ENCODE data around the gene PPA1. TPM values are rescaled to one million over a fixed set of nuclear protein-coding genes. Genes with fewer than 3 reads are reported as not detected.

PPA1 gene
- total and polyA plus RNA-seq, 2 donors (not counting 1 experiment from before 2014, with no cell fraction given) = 28.6 to 40.6 TPM

- ChIA-PET POLR2A (no interaction called here), CTCF (interaction anchor here (0.6 to 1.1 kb wide), 2 partner anchors 83 to 169 kb away, joined by 4 to 6 read pairs; no protein-coding TSS in a partner anchor)
- Histone ChIP-seq H3K4me2 (replicated peaks; ENCODE audit: low read depth, low read length, poor library complexity, severe bottlenecking) (no peak overlapping the region), H3K79me2 (ENCODE audit: control insufficient read depth, insufficient read depth, low read length) (no peaks in the 10 kb centered on the region), H4K20me1 (ENCODE audit: control insufficient read depth, insufficient read depth, low read length, poor library complexity, severe bottlenecking) (no peaks in the 10 kb centered on the region), H3K27ac (ENCODE audit: low read length in 2 of 2) (no peak overlapping the region), H3K9ac (ENCODE audit: low read length) (no peak overlapping the region), H3K4me1 (ENCODE audit: control insufficient read depth in 2 of 2, insufficient read depth in 2 of 2, low read length in 2 of 2) (no peaks in the 10 kb centered on the region), H2AFZ (ENCODE audit: insufficient read depth, low read depth, low read length, poor library complexity, severe bottlenecking) (no peak overlapping the region), H3K9me3 (ENCODE audit: control extremely low read depth in 1 of 3, control insufficient read depth in 2 of 3, insufficient read depth in 1 of 3, low read length in 2 of 3) (no peaks in the 10 kb centered on the region), H3K27me3 (replicated peaks in 1 of 4; ENCODE audit: control extremely low read depth in 1 of 4, control insufficient read depth in 3 of 4, insufficient read depth in 4 of 4, low read length in 3 of 4) (no peaks in the 10 kb centered on the region), H3K4me3 (ENCODE audit: control extremely low read depth in 1 of 5, extremely low read depth in 1 of 5, insufficient read depth in 1 of 5, low read depth in 2 of 5, low read length in 4 of 5) (no peak overlapping the region), H3K36me3 (replicated peaks in 1 of 2; ENCODE audit: control extremely low read depth in 1 of 2, control insufficient read depth in 1 of 2, extremely low read depth in 1 of 2, insufficient read depth in 2 of 2, low read length in 1 of 2) (peaks cover 5 to 6% of the 10 kb centered on the region in 2 experiments)
- no peaks in the 10 kb centered on the region for H3K4me1 Mint-ChIP-seq
- no peak for TF ChIP-seq CTCF (IDR thresholded peaks at IDR 0.05)
- no peak for TF ChIP-seq EZH2 (IDR thresholded peaks at IDR 0.05; ENCODE audit: borderline replicate concordance, insufficient read depth, low read depth, low read length, poor library complexity, severe bottlenecking)
- ATAC-seq (ENCODE audit: low read depth) = no peak
- no peak overlapping the region for H3K27ac Mint-ChIP-seq
- no peaks in the 10 kb centered on the region for H3K27me3 Mint-ChIP-seq
- H3K4me3 Mint-ChIP-seq = no peak overlapping the region
- DNase-seq = no peak
- 100% methylated on average over 1 of the region's 5 CpGs for WGBS (ENCODE audit: insufficient coverage)
- no peaks in the 10 kb centered on the region for H3K9me3 Mint-ChIP-seq (ENCODE audit: insufficient read depth)
- intact Hi-C loops (cut with micrococcal nuclease) = no loop called here
These were observed 34.3 kb downstream of the PPA1 start for GRCh38 chr10:70198696-70199466.

GRCh38 chr10:70197235-70197945 is 35.8 kb downstream of the PPA1 start:
- ChIA-PET CTCF (no interaction called here), POLR2A (interaction anchor here (0.7 kb wide), 1 partner anchor 75 kb away, joined by 6 read pairs; no protein-coding TSS in a partner anchor)
- no peaks in the 10 kb centered on the region for H3K4me1 Mint-ChIP-seq
- no peaks in the 10 kb centered on the region for H3K4me1 ChIP-seq (ENCODE audit: control insufficient read depth in 2 of 2, insufficient read depth in 2 of 2, low read length in 2 of 2)
- ATAC-seq (ENCODE audit: low read depth) = no peak
- no peak overlapping the region for H3K4me2 ChIP-seq (replicated peaks; ENCODE audit: low read depth, low read length, poor library complexity, severe bottlenecking)
- H3K4me3 Mint-ChIP-seq = no peak overlapping the region
- no peak overlapping the region for H3K9ac ChIP-seq (ENCODE audit: low read length)
- no peak overlapping the region for H3K4me3 ChIP-seq (ENCODE audit: control extremely low read depth in 1 of 5, extremely low read depth in 1 of 5, insufficient read depth in 1 of 5, low read depth in 2 of 5, low read length in 4 of 5)
- H3K27me3 ChIP-seq (replicated peaks in 1 of 4; ENCODE audit: control extremely low read depth in 1 of 4, control insufficient read depth in 3 of 4, insufficient read depth in 4 of 4, low read length in 3 of 4) = no peaks in the 10 kb centered on the region
- no peaks in the 10 kb centered on the region for H3K9me3 ChIP-seq (ENCODE audit: control extremely low read depth in 1 of 3, control insufficient read depth in 2 of 3, insufficient read depth in 1 of 3, low read length in 2 of 3)
- no peak overlapping the region for H3K27ac Mint-ChIP-seq
- no peak overlapping the region for H2AFZ ChIP-seq (ENCODE audit: insufficient read depth, low read depth, low read length, poor library complexity, severe bottlenecking)
- H3K27me3 Mint-ChIP-seq = no peaks in the 10 kb centered on the region
- H4K20me1 ChIP-seq (ENCODE audit: control insufficient read depth, insufficient read depth, low read length, poor library complexity, severe bottlenecking) = no peaks in the 10 kb centered on the region
- TF ChIP-seq EZH2 (IDR thresholded peaks at IDR 0.05; ENCODE audit: borderline replicate concordance, insufficient read depth, low read depth, low read length, poor library complexity, severe bottlenecking) (no peak), CTCF (IDR thresholded peaks at IDR 0.05) (no peak)
- no peaks in the 10 kb centered on the region for H3K9me3 Mint-ChIP-seq (ENCODE audit: insufficient read depth)
- 39% methylated on average over 4 of the region's 7 CpGs for WGBS (ENCODE audit: insufficient coverage)
- peaks cover 4 to 5% of the 10 kb centered on the region in 2 experiments for H3K36me3 ChIP-seq (replicated peaks in 1 of 2; ENCODE audit: control extremely low read depth in 1 of 2, control insufficient read depth in 1 of 2, extremely low read depth in 1 of 2, insufficient read depth in 2 of 2, low read length in 1 of 2)
- no peaks in the 10 kb centered on the region for H3K79me2 ChIP-seq (ENCODE audit: control insufficient read depth, insufficient read depth, low read length)
- H3K27ac ChIP-seq (ENCODE audit: low read length in 2 of 2) = no peak overlapping the region
- DNase-seq = no peak
- intact Hi-C loops (cut with micrococcal nuclease) = no loop called here

Measured in B cell (primary cell).